Activated naive CD4-positive, alpha-beta T cell treated with anti-CD3 and anti-CD28 coated beads, Interleukin-2, amount 50 U/mL, for 24 hours (primary cell): ENCODE data around the gene ARHGEF33.
A peak's percentile ranks its signal among the peaks of the same experiment; 100 is the strongest.

Experiments used
- H3K27ac Mint-ChIP-seq: one replicate; pipeline ENCODE4 v1.8.0; 2021; ENCODE audit warnings: mild to moderate bottlenecking, mixed read lengths
- H3K27me3 Mint-ChIP-seq: one replicate; pipeline ENCODE4 v1.8.0; 2021; ENCODE audit warnings: mixed read lengths
- H3K36me3 Mint-ChIP-seq: one replicate; pipeline ENCODE4 v1.8.0; 2021; ENCODE audit warnings: mixed read lengths
- H3K4me1 Mint-ChIP-seq: one replicate; pipeline ENCODE4 v1.8.0; 2021; ENCODE audit warnings: mixed read lengths
- H3K4me3 Mint-ChIP-seq: one replicate; pipeline ENCODE4 v1.8.0; 2021; ENCODE audit warnings: mild to moderate bottlenecking, mixed read lengths
- H3K9me3 Mint-ChIP-seq: one replicate; pipeline ENCODE4 v1.8.0; 2021; ENCODE audit warnings: mixed read lengths

The ARHGEF33 gene

GRCh38 chr2:39007875-39008504 lies 118.3 kb downstream of the ARHGEF33 start:
- H3K36me3 Mint-ChIP-seq, result peaks cover 40% of the 10 kb centered on the region
- H3K27ac Mint-ChIP-seq, result peak overlapping the region; percentile 38
- no peaks in the 10 kb centered on the region for H3K27me3 Mint-ChIP-seq
- H3K4me3 Mint-ChIP-seq, result no peak overlapping the region
- H3K9me3 Mint-ChIP-seq, result no peaks in the 10 kb centered on the region
- H3K4me1 Mint-ChIP-seq, result peaks cover 9% of the 10 kb centered on the region

- no peak overlapping the region for H3K4me3 Mint-ChIP-seq
- H3K9me3 Mint-ChIP-seq, result no peaks in the 10 kb centered on the region
Observed at GRCh38 chr2:39008665-39009064, 119.0 kb downstream of the ARHGEF33 start.

DNA sequence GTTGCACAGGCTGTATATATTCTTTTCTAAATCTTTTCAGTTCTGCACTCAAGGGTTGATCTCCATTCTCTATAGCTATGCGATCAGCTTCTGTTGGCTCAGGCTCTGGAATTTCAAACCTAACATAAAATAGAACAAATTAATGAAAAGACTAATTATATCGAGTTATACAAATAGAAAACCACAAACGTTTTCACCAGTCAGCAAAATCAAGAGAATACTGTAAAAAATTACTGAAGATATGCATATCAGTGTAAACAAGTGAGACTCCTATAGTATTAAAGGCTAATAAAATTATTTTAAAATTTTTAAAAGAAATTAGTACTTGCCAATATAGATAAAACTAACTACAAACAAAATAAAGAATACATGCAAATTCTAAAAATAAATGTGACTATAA lies 124.2 kb downstream of the ARHGEF33 start:
- Mint-ChIP-seq H3K4me1 (peaks cover 7% of the 10 kb centered on the region), H3K36me3 (peaks cover 25% of the 10 kb centered on the region), H3K27ac (no peak overlapping the region), H3K9me3 (no peaks in the 10 kb centered on the region), H3K27me3 (no peaks in the 10 kb centered on the region), H3K4me3 (no peak overlapping the region)

More at GRCh38 chr2:39008665-39009064, 119.0 kb downstream of the ARHGEF33 start:
- Mint-ChIP-seq H3K27ac (peak overlapping the region; percentile 30), H3K36me3 (peaks cover 45% of the 10 kb centered on the region), H3K27me3 (no peaks in the 10 kb centered on the region), H3K4me1 (peaks cover 9% of the 10 kb centered on the region)

DNA sequence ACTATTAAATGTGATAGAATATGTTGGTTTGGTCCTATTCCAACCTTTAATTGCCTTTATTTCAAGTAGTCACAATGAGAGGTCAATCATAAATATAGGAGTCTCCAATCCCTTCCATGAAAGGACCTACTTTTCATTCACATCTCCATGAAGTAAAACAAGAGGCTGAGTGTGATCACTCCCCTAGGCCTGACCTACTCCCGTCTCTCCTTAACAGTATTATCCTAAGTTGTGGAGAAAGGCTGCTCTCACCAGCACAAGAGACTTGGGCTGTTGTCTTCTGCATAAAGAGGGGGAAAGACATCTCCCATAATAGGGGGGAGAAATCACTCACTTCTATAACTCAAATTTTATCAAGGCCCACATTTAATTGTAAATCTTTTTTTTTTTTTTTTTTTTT lies 125.7 kb downstream of the ARHGEF33 start:
- Mint-ChIP-seq H3K4me3 (no peak overlapping the region), H3K27me3 (no peaks in the 10 kb centered on the region), H3K36me3 (peaks cover 17% of the 10 kb centered on the region), H3K27ac (no peak overlapping the region), H3K4me1 (peaks cover 4% of the 10 kb centered on the region), H3K9me3 (no peaks in the 10 kb centered on the region)

GRCh38 chr2:39017334-39017733 lies 127.7 kb downstream of the ARHGEF33 start:
- peaks cover 8% of the 10 kb centered on the region for H3K36me3 Mint-ChIP-seq
- H3K9me3 Mint-ChIP-seq, result no peaks in the 10 kb centered on the region
- no peak overlapping the region for H3K4me3 Mint-ChIP-seq

DNA sequence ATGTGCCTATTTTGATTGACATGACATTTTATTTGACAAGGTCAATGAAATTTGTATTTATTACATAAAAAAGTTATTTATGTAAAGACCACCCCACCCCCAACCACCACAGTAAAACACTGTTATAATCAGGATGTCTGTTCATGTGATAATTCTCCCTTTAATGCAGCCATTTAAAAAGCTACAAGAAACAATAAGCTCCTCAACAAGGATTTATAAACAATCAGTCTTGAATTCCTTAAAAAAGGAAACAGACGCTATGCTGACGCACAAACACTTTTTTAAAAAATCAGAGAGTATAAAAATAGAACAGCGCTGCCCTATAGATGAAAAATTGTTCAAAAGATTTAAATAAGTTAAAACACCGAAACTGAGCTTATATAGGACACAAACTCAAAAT lies 129.0 kb downstream of the ARHGEF33 start:
- H3K36me3 Mint-ChIP-seq, result peaks cover 8% of the 10 kb centered on the region
- no peak overlapping the region for H3K4me3 Mint-ChIP-seq
- H3K4me1 Mint-ChIP-seq, result peaks cover 4% of the 10 kb centered on the region
- H3K27ac Mint-ChIP-seq, result no peak overlapping the region
- H3K9me3 Mint-ChIP-seq, result no peaks in the 10 kb centered on the region
- H3K27me3 Mint-ChIP-seq, result no peaks in the 10 kb centered on the region

More at GRCh38 chr2:39017334-39017733, 127.7 kb downstream of the ARHGEF33 start:
- no peak overlapping the region for H3K27ac Mint-ChIP-seq
- peaks cover 4% of the 10 kb centered on the region for H3K4me1 Mint-ChIP-seq
- no peaks in the 10 kb centered on the region for H3K27me3 Mint-ChIP-seq

GRCh38 chr2:39020383-39020782 lies 130.7 kb downstream of the ARHGEF33 start:
- Mint-ChIP-seq H3K27ac (no peak overlapping the region), H3K4me1 (peaks cover 7% of the 10 kb centered on the region)

DNA sequence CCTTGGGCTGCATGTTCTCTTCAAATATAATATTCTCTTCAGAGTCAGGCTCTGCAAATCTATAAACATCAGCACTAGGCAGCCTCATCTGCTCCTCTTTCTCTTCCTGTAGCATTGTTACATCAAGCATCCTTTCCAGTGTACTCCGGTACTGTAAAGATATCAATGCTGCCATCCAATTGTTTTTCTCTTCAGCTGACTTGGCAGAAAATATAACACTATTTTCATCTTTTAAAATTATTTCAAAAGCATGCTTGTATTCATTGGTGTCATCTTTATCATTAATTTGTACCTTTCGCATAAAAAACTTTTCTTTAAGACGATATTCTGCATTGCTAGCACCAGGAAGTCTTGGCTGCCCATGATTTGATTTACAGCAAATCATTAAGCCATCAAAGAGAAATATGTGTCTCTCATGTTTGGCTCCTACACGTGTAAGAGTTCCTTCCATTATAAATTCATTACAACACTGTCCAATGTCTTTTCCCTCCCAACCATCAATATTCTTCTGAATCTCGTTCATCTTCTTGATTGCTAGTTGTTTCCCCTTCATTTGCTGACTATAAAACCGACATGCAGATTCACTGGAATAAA lies 133.1 kb downstream of the ARHGEF33 start:
- no peaks in the 10 kb centered on the region for H3K9me3 Mint-ChIP-seq
- H3K4me1 Mint-ChIP-seq, result peaks cover 3% of the 10 kb centered on the region
- no peaks in the 10 kb centered on the region for H3K27me3 Mint-ChIP-seq
- H3K27ac Mint-ChIP-seq, result no peak overlapping the region
- no peak overlapping the region for H3K4me3 Mint-ChIP-seq
- peaks cover 9% of the 10 kb centered on the region for H3K36me3 Mint-ChIP-seq

More at GRCh38 chr2:39020383-39020782, 130.7 kb downstream of the ARHGEF33 start:
- Mint-ChIP-seq H3K9me3 (no peaks in the 10 kb centered on the region), H3K36me3 (peaks cover 7% of the 10 kb centered on the region), H3K27me3 (no peaks in the 10 kb centered on the region), H3K4me3 (no peak overlapping the region)

GRCh38 chr2:39023649-39024048 lies 134.0 kb downstream of the ARHGEF33 start:
- Mint-ChIP-seq H3K4me1 (peaks cover 3% of the 10 kb centered on the region), H3K27me3 (no peaks in the 10 kb centered on the region), H3K9me3 (no peaks in the 10 kb centered on the region), H3K4me3 (no peak overlapping the region), H3K36me3 (peaks cover 9% of the 10 kb centered on the region), H3K27ac (no peak overlapping the region)

GRCh38 chr2:39024833-39025232 lies 135.2 kb downstream of the ARHGEF33 start:
- peaks cover 8% of the 10 kb centered on the region for H3K36me3 Mint-ChIP-seq
- H3K4me1 Mint-ChIP-seq, result peaks cover 3% of the 10 kb centered on the region
- no peak overlapping the region for H3K4me3 Mint-ChIP-seq
- H3K27me3 Mint-ChIP-seq, result no peaks in the 10 kb centered on the region
- no peak overlapping the region for H3K27ac Mint-ChIP-seq
- H3K9me3 Mint-ChIP-seq, result no peaks in the 10 kb centered on the region
